ENCODE measurements around the gene TNFRSF25. TPM values are rescaled to one million over a fixed set of nuclear protein-coding genes. Genes with fewer than 3 reads are reported as not detected.

TNFRSF25 gene
- polyA plus RNA-seq, 1 of the 3 experiments (the other 2 are of a cell fraction): 20.8 TPM

DNA sequence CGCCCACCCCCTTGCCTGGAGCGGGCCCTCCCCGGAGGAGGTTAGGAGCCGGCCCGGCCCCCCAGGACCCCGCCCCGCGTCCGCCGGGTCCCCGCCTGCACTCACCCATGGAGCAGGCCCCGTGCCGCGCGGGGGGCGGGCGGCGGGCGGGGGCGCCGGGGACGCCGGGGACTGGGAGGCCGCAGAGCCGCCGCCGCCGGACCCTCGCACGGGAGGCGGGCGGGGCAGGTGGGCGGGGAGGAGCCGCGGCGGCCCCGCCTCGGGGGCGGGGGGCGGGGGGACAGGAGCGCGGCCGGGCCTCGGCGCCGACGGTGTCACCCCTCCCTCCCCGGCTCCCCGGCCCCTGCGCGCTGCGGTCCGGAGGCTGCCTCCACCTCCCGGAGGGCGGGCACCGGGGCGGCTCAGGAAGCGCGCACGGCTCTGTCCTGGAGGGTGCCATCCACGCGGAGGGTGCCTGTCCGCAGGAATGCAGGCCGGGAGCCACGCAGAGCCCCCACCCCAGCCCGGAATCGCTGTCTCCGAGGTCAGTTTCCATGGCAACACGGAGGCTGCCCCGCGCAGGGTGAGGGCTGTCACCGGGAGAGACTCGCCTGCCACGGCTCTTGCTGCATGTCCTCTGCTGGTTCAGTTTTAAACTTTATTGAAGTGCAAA, 31.4 kb upstream of the TNFRSF25 start:
- POLR2A ChIA-PET: interaction anchor here (1.8 kb wide), 1 partner anchor 10 kb away, joined by 10 read pairs; no protein-coding TSS in a partner anchor
- peak overlapping the region; percentile 70; the same call in 1 of the 2 replicates for H2AFZ ChIP-seq (ENCODE audit: low read depth)
- peak overlapping the region in 1 of 2 experiments; percentile 80; a peak in 2 of 4 replicates for H3K27ac ChIP-seq (ENCODE audit: low read depth in 2 of 2, low read length in 1 of 2)
- no peaks in the 10 kb centered on the region for H4K20me1 ChIP-seq (ENCODE audit: insufficient read depth)
- H3K4me2 ChIP-seq: peak overlapping the region; percentile 95; the same call in 1 of the 2 replicates
- CTCF ChIA-PET: interaction anchor here (0.7 to 17.4 kb wide), 5 partner anchors 8 to 56 kb away, joined by 3 to 211 read pairs (median 6); partner anchors contain the start of gene PLEKHG5
- 4% methylated on average over 14 of the region's 74 CpGs for WGBS (ENCODE audit: low lambda C conversion rate)
- H3K9ac ChIP-seq: peak overlapping the region; percentile 64
- H3K9me2 ChIP-seq: no peaks in the 10 kb centered on the region
- H3K36me3 ChIP-seq (replicated peaks in 1 of 2; ENCODE audit: control insufficient read depth in 1 of 2, insufficient read depth in 2 of 2, low read length in 1 of 2): no peaks in the 10 kb centered on the region
- H3K4me3 ChIP-seq (ENCODE audit: low read depth in 2 of 2, low read length in 1 of 2): peak overlapping the region; percentile 65 to 69
- TF ChIP-seq EP300 (IDR thresholded peaks at IDR 0.05; ENCODE audit: borderline replicate concordance in 1 of 2, low read depth in 1 of 2, low read length in 1 of 2): no peak
- TF ChIP-seq ELF1 (IDR thresholded peaks at IDR 0.05): no peak
- no peak for TF ChIP-seq TCF12 (IDR thresholded peaks at IDR 0.05)
- TF ChIP-seq RFX5 (IDR thresholded peaks at IDR 0.05; ENCODE audit: low read length): 0 out of 2 replicates have a peak, but pooled peaks have one; percentile 45
- TF ChIP-seq, protein P1, sequence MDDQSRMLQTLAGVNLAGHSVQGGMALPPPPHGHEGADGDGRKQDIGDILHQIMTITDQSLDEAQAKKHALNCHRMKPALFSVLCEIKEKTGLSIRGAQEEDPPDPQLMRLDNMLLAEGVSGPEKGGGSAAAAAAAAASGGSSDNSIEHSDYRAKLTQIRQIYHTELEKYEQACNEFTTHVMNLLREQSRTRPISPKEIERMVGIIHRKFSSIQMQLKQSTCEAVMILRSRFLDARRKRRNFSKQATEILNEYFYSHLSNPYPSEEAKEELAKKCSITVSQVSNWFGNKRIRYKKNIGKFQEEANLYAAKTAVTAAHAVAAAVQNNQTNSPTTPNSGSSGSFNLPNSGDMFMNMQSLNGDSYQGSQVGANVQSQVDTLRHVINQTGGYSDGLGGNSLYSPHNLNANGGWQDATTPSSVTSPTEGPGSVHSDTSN (IDR thresholded peaks at IDR 0.05): no peak
- no peak for TF ChIP-seq JUND (IDR thresholded peaks at IDR 0.05)
- TF ChIP-seq, protein P2, sequence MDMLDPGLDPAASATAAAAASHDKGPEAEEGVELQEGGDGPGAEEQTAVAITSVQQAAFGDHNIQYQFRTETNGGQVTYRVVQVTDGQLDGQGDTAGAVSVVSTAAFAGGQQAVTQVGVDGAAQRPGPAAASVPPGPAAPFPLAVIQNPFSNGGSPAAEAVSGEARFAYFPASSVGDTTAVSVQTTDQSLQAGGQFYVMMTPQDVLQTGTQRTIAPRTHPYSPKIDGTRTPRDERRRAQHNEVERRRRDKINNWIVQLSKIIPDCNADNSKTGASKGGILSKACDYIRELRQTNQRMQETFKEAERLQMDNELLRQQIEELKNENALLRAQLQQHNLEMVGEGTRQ (IDR thresholded peaks at IDR 0.05; ENCODE audit: borderline replicate concordance, low read depth, low read length): no peak
- 0 out of 2 replicates have a peak, but pooled peaks have one; percentile 16 for TF ChIP-seq NRF1 (IDR thresholded peaks at IDR 0.05; ENCODE audit: low read depth, low read length)
- TF ChIP-seq, protein P3, sequence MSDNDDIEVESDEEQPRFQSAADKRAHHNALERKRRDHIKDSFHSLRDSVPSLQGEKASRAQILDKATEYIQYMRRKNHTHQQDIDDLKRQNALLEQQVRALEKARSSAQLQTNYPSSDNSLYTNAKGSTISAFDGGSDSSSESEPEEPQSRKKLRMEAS (IDR thresholded peaks at IDR 0.05; ENCODE audit: low read depth): peak; percentile 59; the same call in 1 of the 2 replicates
- no peak for TF ChIP-seq SMC3 (IDR thresholded peaks at IDR 0.05; ENCODE audit: low read depth, low read length)
- TF ChIP-seq MXI1 (IDR thresholded peaks at IDR 0.05; ENCODE audit: low read depth, low read length): peak; percentile 82
- TF ChIP-seq TAF1 (IDR thresholded peaks at IDR 0.05; ENCODE audit: borderline replicate concordance, low read depth, low read length): no peak
- no peak for TF ChIP-seq SIN3A (IDR thresholded peaks at IDR 0.05; ENCODE audit: borderline replicate concordance, low read depth, low read length)
- TF ChIP-seq EZH2phosphoT487 (IDR thresholded peaks at IDR 0.05; ENCODE audit: borderline replicate concordance, low read depth): no peak
- TF ChIP-seq, protein P4, sequence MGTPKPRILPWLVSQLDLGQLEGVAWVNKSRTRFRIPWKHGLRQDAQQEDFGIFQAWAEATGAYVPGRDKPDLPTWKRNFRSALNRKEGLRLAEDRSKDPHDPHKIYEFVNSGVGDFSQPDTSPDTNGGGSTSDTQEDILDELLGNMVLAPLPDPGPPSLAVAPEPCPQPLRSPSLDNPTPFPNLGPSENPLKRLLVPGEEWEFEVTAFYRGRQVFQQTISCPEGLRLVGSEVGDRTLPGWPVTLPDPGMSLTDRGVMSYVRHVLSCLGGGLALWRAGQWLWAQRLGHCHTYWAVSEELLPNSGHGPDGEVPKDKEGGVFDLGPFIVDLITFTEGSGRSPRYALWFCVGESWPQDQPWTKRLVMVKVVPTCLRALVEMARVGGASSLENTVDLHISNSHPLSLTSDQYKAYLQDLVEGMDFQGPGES (IDR thresholded peaks at IDR 0.05; ENCODE audit: low read depth, low read length): no peak
- TF ChIP-seq RCOR1 (IDR thresholded peaks at IDR 0.05; ENCODE audit: low read length): no peak
- peak; percentile 92 for DNase-seq
- H3F3A ChIP-seq (replicated peaks; ENCODE audit: insufficient read depth): peaks cover 12% of the 10 kb centered on the region
- H3K79me2 ChIP-seq (ENCODE audit: insufficient read depth): peaks cover 7% of the 10 kb centered on the region; the same call in 1 of the 2 replicates
- H3K9me3 ChIP-seq: no peaks in the 10 kb centered on the region
- H3K4me1 ChIP-seq (ENCODE audit: control insufficient read depth in 1 of 2, insufficient read depth in 2 of 2, low read depth in 1 of 2, low read length in 1 of 2): peaks cover 0 to 74% of the 10 kb centered on the region in 2 experiments; a peak in 2 of 4 replicates
- H3K27me3 ChIP-seq (ENCODE audit: insufficient read depth): no peaks in the 10 kb centered on the region
